GM18499 (cell line): ENCODE measurements around the gene ANXA7.
"Not testable (repeated sequence)": the region's sequence is repeated elsewhere in the genome, so short reads cannot be mapped to it uniquely, and the experiment has no call there.

Experiments
- ATAC-seq: cut with Tn5 transposase; IDR thresholded peaks from one replicate; pipeline ENCODE4 v1.9.1; 2021; ENCODE audit warnings: moderate number of reproducible peaks; ENCODE audit not compliant: insufficient read depth, unreplicated experiment

The ANXA7 gene

GRCh38 chr10:73408978-73409521, 4.8 kb downstream of the ANXA7 start:
- no peak for ATAC-seq

- no peak for ATAC-seq
Measured at GRCh38 chr10:73408061-73408460, 5.8 kb downstream of the ANXA7 start.

- no peak for ATAC-seq
Measured at GRCh38 chr10:73407495-73407894, 6.4 kb downstream of the ANXA7 start.

GRCh38 chr10:73406846-73407245, 7.0 kb downstream of the ANXA7 start:
- ATAC-seq = no peak

- ATAC-seq = no peak
Measured at GRCh38 chr10:73405556-73405955, 8.3 kb downstream of the ANXA7 start.

GRCh38 chr10:73404690-73405089, 9.2 kb downstream of the ANXA7 start:
- no peak for ATAC-seq

- ATAC-seq = no peak
Measured at GRCh38 chr10:73401636-73402035, 12.2 kb downstream of the ANXA7 start.

- ATAC-seq = no peak
Measured at GRCh38 chr10:73399063-73399462, 14.8 kb downstream of the ANXA7 start.

GRCh38 chr10:73398024-73398423, 15.8 kb downstream of the ANXA7 start:
- ATAC-seq = no peak

GRCh38 chr10:73394325-73394724, 19.5 kb downstream of the ANXA7 start:
- not testable (repeated sequence) for ATAC-seq

- no peak for ATAC-seq
Measured at GRCh38 chr10:73388228-73388627, 25.6 kb downstream of the ANXA7 start.

GRCh38 chr10:73386583-73386982, 27.3 kb downstream of the ANXA7 start:
- no peak for ATAC-seq

GRCh38 chr10:73379064-73379748, 34.7 kb downstream of the ANXA7 start:
- no peak for ATAC-seq

GRCh38 chr10:73376679-73377078, 37.2 kb downstream of the ANXA7 start:
- no peak for ATAC-seq

- no peak for ATAC-seq
Measured at GRCh38 chr10:73368238-73368637, 45.6 kb downstream of the ANXA7 start.

- ATAC-seq = no peak
Measured at GRCh38 chr10:73366381-73367298, 47.2 kb downstream of the ANXA7 start.

GRCh38 chr10:73364964-73365363, 48.9 kb downstream of the ANXA7 start:
- ATAC-seq = no peak

- ATAC-seq = no peak
Measured at GRCh38 chr10:73359492-73359891, 54.4 kb downstream of the ANXA7 start.

GRCh38 chr10:73358331-73359279, 55.3 kb downstream of the ANXA7 start, which contains the start of gene CFAP70:
TSS of gene CFAP70 (minus strand) at chr10:73358864. CDS start at chr10:73354796, 4,068 bp downstream.
- ATAC-seq = peak; percentile 84

GRCh38 chr10:73357821-73358220, 56.0 kb downstream of the ANXA7 start:
- no peak for ATAC-seq
